Adipose tissue (tissue), 3 donors: Measurements from ENCODE around the gene ZNF717. TPM values are rescaled to one million over a fixed set of nuclear protein-coding genes. Genes with fewer than 3 reads are reported as not detected.

Experiments used
- polyA plus RNA-seq, 3 donors: library from polyadenylated mRNA; stranded (reverse); fragments of 200-250 nt; gene quantifications; one replicate each; pipeline ENCODE4 v1.2.3, GENCODE V29; 2013
- donor health status: healthy with polysubstance abuse.
- donor health status: Bipolar disorder and iron deficiency.
- donor health status: healthy.

ZNF717 gene
- polyA plus RNA-seq, 3 donors: 2.4 to 4.2 (median 3.4) TPM

Other genes with a start within 250 kb of the ZNF717 start
- not detected for gene FRG2C, start 121.2 kb downstream of the ZNF717 start, polyA plus RNA-seq